HG02763 (cell line): Measurements from ENCODE around the gene TRAPPC13.
A peak's percentile ranks its signal among the peaks of the same experiment; 100 is the strongest.
"Not testable (repeated sequence)": the region's sequence is repeated elsewhere in the genome, so short reads cannot be mapped to it uniquely, and the experiment has no call there.

Source experiments
- ATAC-seq: cut with Tn5 transposase; IDR thresholded peaks from one replicate; pipeline ENCODE4 v1.9.1; 2021; ENCODE audit warnings: mild to moderate bottlenecking, moderate library complexity; ENCODE audit not compliant: unreplicated experiment

The TRAPPC13 gene

GRCh38 chr5:65674749-65675148 is 49.9 kb downstream of the TRAPPC13 start:
- no peak for ATAC-seq

DNA sequence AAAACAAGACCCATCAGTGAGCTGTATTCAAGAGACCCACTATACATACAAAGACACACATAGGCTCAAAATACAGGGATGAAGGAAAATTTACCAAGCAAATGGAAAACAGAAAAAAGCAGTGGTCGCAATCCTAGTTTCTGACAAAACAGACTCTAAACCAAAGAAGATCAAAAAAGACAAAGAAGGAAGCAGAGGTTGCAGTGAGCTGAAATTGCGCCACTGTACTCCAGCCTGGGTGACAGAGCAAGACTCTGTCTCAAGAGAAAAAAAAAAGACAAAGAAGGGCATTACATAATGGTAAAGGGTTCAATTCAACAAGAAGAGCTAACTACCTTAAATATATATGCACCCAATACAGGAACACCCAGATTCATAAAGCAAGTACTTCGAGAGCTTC is 51.2 kb downstream of the TRAPPC13 start:
- not testable (repeated sequence) for ATAC-seq

DNA sequence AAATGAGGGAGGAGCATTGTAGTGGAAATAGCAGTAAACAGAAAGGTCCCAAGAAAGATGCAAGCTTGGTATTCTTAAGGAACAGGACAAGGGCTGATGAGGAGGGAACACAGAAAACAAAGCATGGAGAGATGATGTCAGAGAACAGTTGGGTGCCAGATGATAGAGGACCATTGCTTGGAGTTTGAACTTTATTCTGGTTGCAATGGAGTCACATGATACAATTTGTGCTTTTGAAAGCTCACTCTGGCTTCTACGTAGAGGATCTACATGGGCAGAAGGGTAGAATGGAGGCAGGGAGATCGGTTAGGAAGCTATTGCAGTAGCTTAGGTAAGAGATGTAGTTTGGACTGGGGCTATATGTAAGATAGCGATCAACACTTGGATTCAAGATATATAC is 57.3 kb downstream of the TRAPPC13 start:
- ATAC-seq, result no peak

DNA sequence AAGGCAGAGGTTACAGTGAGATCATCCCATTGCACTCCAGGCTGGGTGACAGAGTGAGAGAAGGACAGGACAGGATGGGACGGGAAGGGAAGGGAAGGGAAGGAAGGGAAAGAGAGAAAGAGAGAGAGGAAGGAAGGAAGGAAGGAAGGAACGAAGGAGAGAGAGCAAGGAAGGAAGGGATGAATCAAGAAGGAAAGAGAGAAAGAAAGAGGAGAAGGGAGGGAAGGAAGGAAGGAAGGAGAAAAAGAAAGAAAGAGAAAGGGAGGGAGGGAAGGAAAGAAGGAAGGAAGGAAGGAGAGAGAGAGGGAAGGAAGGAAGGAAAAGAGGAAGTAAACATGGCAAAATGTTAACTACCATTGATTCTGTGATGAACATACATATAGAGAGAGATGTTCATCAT is 68.3 kb downstream of the TRAPPC13 start:
- ATAC-seq, result no peak

GRCh38 chr5:65695162-65695755 is 70.4 kb downstream of the TRAPPC13 start:
- ATAC-seq, result peak; percentile 60

- ATAC-seq, result no peak
Measured at GRCh38 chr5:65695896-65696295, 71.1 kb downstream of the TRAPPC13 start.

- ATAC-seq, result no peak
Measured at GRCh38 chr5:65696892-65697291, 72.1 kb downstream of the TRAPPC13 start.

DNA sequence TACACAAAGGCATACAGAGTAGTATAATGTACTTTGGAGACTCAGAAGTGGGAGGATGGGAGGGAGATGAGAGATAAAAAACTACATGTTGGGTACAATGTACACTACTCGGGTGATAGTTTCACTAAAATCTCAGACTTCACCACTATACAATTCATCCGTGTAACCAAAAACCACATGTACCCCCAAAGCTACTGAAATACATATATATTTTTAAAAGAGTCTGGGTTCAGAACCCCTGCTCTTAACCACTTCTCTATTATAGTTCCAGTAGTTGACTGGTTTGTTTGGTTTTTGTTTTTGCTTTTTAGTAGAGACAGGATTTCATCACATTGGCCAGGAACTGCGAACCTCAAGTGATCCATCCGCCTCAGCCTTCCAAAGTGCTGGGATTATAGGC is 74.5 kb downstream of the TRAPPC13 start:
- peak; percentile 40 for ATAC-seq

DNA sequence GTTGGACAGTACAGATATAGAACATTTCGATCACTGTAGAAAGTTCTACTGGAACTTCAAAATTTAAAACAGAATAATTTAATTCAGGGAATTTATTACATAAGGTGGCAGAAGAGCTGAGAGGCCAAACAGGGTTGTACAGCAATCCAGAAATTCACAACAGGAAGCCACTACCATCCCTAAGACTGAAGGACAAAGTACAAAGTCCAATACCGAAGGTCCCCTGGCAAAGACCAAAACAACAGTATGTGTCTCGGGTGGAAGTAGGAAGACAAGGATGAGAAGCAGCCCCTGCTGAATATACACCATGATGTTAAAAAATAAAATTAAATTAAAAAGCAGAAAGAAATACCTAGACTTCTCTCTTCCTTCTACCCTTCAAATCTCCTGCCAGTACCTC is 77.2 kb downstream of the TRAPPC13 start:
- no peak for ATAC-seq

DNA sequence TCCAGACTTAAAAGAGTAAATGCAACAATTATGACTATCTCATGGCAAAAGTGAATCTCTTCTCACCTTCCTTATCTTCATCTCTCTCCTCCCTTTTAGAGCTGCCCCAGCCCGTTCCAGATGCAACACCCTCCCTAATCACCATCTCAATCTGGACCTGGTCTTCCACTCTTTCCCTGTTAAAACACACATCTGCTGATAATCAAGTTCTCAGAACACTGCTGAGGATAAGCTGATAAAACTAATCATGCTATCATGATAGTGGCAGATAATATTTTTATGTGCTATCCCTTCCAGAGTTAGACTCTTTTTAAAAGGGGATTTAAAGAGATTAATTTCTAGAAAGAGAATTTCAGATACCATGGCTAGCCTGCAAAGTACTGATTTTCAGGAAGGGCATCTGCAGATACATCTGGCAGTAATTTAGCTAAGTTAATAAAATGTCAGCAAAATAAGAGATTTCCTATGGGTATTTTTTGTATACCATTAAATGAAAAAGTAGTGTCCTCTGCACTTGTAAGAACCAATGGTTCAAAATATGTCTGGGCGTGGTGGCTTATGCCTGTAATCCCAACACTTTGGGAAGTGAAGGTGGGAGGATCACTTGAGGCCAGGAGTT is 79.9 kb downstream of the TRAPPC13 start:
- no peak for ATAC-seq

GRCh38 chr5:65707663-65708062 is 82.8 kb downstream of the TRAPPC13 start:
- no peak for ATAC-seq

GRCh38 chr5:65708145-65708544 is 83.3 kb downstream of the TRAPPC13 start:
- no peak for ATAC-seq
